HG03457 (cell line): ENCODE results near the gene CYP2E1.
"Not testable (repeated sequence)": the region's sequence is repeated elsewhere in the genome, so short reads cannot be mapped to it uniquely, and the experiment has no call there.

ENCODE experiments used
- ATAC-seq: cut with Tn5 transposase; IDR thresholded peaks from one replicate; pipeline ENCODE4 v1.9.1; 2021; ENCODE audit warnings: moderate number of reproducible peaks; ENCODE audit not compliant: unreplicated experiment

CYP2E1 gene

GRCh38 chr10:133526957-133527588 lies at the start of gene CYP2E1:
CYP2E1 (plus strand) TSS chr10:133527363; CDS start chr10:133527396, 33 bp downstream.
- no peak for ATAC-seq

DNA sequence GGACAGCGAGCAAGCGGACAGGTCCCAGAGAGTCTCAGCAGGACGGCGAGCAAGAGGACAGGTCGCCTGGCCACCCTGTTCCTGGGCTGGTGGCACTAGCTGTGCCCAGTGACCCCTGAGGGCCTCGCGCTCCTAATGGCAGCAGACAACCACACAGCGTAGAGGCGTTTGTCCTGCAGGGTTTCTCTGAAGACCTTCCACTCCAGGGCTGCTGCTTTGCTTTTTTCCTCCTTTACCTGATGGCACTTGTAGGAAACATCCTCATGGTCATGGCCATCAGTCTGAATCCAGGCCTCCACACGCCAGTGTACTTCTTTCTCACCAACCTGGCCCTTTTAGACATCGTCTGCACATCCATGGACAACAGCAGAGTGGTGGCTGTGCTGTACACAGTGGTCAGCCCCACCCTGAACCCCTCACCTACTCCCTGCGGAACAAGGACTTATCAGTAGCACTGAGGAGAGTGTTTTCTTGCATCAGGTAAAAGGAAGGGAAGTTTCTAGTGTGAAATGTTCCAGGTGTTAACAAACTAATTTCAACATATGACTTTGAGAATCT lies 46.0 kb upstream of the CYP2E1 start:
- no peak for ATAC-seq

GRCh38 chr10:133481657-133482056 lies 45.5 kb upstream of the CYP2E1 start:
- no peak for ATAC-seq

GRCh38 chr10:133484818-133485217 lies 42.3 kb upstream of the CYP2E1 start:
- ATAC-seq = no peak

DNA sequence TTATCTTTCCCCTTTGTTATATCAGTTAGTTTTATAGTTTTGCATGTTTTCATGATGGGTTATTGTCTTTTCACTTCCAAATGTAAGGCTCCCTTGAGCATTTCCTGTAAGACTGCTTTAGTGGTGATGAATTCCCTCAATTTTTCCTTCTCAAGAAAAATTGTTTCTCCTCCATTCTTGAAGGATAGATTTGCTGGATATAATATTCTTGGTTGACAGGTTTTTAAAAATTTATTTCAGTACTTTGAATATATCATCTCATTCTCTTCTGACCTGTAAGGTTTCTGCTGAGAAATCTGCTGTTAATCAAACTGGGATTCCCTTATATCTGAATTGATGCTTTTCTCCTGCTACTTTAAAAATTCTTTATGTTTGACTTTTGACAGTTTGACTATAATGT lies 40.1 kb upstream of the CYP2E1 start:
- no peak for ATAC-seq

DNA sequence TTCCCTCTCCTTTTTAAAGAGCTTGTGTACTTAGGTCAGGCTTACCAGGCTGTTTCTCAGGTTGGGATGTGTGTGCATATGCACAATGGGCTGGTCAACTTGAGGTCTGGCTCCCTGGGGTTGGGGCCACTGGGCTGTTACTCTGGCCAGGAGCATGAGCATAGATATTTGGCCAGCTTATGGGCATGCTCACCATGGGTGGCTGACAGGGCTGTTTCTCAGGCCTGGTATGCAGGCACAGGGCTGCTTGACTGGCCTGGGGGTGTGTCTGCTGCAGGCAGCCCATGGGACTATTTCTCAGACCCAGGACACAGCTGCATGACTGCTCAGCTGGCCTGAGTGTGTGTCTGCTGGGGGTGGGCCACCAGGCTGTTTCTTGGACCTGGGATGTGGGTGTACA lies 38.8 kb upstream of the CYP2E1 start:
- no peak for ATAC-seq

- ATAC-seq = peak; percentile 70
Observed at GRCh38 chr10:133489816-133490588, 37.2 kb upstream of the CYP2E1 start.

DNA sequence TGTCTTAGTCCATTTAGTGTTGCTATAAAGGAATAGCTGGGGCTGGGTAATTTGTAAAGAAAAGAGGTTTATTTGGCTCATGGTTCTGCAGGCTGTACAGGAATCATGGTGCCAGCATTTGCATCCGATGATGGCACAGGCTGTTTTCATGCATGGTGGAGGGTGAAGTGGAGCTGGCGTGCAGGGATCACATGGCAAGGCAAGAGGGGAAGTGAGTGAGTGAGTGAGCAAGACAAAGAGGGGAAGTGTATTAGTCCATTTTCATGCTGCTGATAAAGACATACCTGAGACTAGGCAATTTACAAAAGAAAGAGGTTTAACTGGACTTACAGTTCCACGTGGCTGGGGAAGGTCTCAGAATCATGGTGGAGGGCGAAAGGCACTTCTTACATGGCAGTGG lies 33.6 kb upstream of the CYP2E1 start:
- ATAC-seq = not testable (repeated sequence)

GRCh38 chr10:133497363-133497762 lies 29.8 kb upstream of the CYP2E1 start:
- not testable (repeated sequence) for ATAC-seq

DNA sequence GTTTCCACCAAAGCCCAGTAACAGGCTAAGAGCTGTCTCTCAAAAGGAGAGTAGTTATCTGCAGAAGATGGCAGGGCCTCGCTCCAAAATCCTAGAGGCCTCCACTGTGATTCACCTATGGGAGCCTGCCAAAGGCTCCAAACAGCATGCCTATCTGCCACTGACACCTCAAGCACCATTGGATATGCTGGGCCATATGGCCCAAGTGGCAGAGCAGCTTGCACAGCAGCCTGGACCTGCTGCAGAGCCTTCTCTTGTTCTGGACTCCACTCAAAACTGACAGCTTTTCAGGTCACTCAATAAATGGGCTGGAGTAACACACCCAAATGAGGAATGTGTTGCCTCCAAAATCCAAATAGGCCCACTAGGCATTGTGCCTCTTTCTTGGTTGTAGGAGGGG lies 28.0 kb upstream of the CYP2E1 start:
- not testable (repeated sequence) for ATAC-seq

DNA sequence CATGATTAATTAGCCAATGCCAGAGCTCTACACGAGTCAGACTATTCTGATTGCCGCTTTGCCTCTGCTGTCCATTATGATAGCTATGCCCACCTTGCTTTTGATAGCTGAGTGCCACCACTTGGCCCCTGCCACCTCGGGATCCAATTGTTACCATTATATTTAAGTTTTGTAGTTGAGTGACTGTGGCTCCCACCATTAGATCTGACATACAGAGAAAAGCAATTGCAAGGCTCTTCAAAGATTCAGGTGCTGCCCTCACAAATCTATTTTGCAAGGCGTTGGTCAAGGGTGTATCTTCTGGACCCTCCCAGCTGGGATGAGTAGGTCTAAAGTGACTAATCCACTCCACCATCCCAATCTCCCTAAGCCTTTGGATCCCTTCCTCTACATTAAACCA lies 26.3 kb upstream of the CYP2E1 start:
- not testable (repeated sequence) for ATAC-seq

DNA sequence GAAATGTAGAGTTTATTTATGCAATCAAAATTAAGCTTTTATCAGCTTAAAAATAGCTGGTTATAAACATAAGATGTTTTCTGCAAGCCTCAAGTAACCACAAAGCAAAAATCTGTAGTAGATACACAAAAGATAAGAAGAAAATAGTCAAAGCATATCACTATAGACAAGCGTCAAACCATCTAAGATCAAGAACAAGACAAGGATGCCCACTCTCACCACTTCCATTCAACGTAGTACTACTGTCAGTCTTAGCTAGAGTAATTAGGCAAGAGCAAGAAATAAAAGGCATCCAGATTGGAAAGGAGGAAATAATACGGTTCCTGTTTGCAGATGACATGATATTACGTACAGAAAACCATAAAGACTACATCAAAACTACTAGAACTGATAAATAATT lies 17.5 kb upstream of the CYP2E1 start:
- no peak for ATAC-seq

GRCh38 chr10:133511408-133511807 lies 15.8 kb upstream of the CYP2E1 start:
- no peak for ATAC-seq

- no peak for ATAC-seq
Observed at GRCh38 chr10:133511907-133512528, 15.1 kb upstream of the CYP2E1 start.

GRCh38 chr10:133515471-133515870 lies 11.7 kb upstream of the CYP2E1 start:
- ATAC-seq = no peak

- ATAC-seq = no peak
Observed at GRCh38 chr10:133516057-133516456, 11.1 kb upstream of the CYP2E1 start.

- not testable (repeated sequence) for ATAC-seq
Observed at GRCh38 chr10:133518517-133518916, 8.6 kb upstream of the CYP2E1 start.

GRCh38 chr10:133520193-133520738 lies 6.9 kb upstream of the CYP2E1 start:
- ATAC-seq = peak; percentile 77

GRCh38 chr10:133523631-133524203 lies 3.4 kb upstream of the CYP2E1 start:
- ATAC-seq = no peak

DNA sequence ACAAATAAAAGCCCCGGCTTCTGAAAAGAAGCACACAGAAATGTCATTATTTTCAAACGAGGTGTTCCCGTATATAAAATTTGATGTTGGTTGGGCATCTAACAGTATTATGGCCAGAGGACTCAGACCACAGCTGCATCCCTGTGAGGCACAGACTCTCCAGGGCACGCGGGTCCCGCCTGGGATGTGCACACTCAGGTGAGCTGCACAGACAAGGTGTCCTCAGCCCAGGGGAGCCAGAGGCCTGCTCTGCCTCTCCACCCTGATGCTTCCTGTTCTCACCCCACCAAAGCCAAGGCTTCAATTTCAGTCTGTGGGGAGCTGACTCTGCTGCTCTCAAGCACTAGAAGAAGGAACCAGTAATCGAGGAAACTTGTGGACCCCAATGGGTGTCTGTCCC lies 1.7 kb upstream of the CYP2E1 start:
- no peak for ATAC-seq

- ATAC-seq = no peak
Observed at GRCh38 chr10:133527771-133528271, 658 bp downstream of the CYP2E1 start.
